GM12875 (cell line): ENCODE data around the gene ADGRG4.
A peak's percentile ranks its signal among the peaks of the same experiment; 100 is the strongest.

ENCODE experiments used
- H3K4me3 ChIP-seq: one replicate; pipeline ENCODE4 v1.5.1; 2011; ENCODE audit warnings: low read depth, low read length, control low read depth
- TF ChIP-seq, protein P1 (sequence below): IDR thresholded peaks from 2 replicates; pipeline ENCODE4 v1.5.1; 2011; ENCODE audit warnings: low read depth, mild to moderate bottlenecking, control low read depth, inconsistent platforms, low read length, moderate library complexity, borderline replicate concordance; ENCODE audit not compliant: insufficient read depth

The ADGRG4 gene

DNA sequence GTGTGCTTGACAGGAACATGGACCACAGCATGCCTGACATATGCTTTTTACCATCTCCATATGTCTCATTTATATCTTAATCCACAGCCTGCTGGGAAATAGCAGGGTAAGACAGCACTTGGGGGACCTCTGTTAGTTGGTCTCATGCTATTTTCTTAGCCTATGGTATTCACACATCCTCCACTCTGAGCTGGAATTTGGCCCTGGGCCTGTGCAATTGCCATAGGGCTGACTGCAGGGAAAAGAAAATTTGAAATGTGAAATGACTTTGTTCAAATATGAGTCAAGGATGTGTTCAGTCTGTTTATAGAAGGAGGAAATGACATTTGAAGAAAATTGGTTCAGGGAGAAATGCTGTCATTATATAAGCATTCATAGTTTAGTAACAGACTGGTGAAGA, 40.0 kb upstream of the ADGRG4 start:
- TF ChIP-seq, protein P1, sequence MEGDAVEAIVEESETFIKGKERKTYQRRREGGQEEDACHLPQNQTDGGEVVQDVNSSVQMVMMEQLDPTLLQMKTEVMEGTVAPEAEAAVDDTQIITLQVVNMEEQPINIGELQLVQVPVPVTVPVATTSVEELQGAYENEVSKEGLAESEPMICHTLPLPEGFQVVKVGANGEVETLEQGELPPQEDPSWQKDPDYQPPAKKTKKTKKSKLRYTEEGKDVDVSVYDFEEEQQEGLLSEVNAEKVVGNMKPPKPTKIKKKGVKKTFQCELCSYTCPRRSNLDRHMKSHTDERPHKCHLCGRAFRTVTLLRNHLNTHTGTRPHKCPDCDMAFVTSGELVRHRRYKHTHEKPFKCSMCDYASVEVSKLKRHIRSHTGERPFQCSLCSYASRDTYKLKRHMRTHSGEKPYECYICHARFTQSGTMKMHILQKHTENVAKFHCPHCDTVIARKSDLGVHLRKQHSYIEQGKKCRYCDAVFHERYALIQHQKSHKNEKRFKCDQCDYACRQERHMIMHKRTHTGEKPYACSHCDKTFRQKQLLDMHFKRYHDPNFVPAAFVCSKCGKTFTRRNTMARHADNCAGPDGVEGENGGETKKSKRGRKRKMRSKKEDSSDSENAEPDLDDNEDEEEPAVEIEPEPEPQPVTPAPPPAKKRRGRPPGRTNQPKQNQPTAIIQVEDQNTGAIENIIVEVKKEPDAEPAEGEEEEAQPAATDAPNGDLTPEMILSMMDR = no peak
- H3K4me3 ChIP-seq = no peak overlapping the region

DNA sequence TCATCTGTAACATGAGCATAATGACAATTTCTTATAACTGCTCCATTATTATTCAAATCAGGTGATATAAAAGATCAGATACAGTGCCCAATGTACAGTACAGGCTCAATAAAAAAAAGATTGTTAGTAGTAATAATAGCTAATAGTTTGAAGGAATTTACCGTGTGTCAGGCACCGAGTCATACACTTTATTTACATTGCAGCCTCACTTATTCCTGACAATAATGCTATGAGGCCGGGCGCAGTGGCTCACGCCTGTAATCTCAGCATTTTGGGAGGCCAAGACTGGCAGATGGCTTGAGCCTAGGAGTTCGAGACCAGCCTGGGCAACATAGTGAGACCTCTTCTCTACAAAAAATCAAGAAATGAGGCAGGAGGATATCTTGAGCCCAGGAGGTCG, 39.4 kb upstream of the ADGRG4 start:
- TF ChIP-seq, protein P1 = no peak
- no peak overlapping the region for H3K4me3 ChIP-seq

DNA sequence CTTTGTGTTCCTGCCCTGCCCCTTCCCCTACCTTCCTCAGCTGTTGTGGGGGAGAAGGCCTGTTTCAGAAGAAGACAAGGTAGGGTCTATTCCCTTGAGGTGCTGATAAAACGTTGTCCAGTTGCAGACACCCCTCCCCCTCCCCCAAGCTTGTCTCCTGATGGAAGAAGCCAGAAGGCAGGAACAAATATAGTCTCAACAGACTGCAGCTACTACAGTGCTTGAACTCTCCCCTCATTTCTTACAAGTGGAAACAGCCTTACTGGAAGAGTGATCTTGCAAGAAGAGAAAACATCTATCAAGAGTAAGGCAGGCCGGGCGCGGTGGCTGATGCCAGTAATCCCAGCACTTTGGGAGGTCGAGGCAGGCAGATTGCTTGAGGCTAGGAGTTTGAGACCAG, 38.5 kb upstream of the ADGRG4 start:
- TF ChIP-seq, protein P1 = no peak
- H3K4me3 ChIP-seq = no peak overlapping the region

DNA sequence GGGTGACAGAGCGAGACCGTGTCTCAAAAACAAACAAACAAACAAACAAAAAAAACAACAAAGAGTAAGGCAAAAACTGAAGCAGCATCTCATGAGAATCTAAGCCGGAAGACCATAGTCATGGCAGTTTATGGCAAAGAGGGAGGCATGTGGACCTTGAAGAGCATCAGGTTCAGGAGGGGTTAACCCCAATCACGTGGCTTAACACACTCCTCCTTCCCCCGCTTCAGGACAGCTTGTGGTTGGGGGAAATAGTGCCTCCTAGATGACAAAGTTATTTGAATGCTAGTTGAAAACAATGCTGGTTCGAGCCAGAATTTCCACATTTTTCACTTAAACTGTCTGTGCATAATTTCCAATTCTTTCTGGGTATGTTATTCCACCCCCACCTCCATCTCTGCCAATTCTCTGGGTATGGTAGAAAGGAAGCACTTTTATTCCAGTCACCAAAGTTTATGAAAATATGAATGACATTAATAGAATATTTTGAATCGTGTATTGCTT, 37.9 kb upstream of the ADGRG4 start:
- no peak overlapping the region for H3K4me3 ChIP-seq
- TF ChIP-seq, protein P1 = no peak

DNA sequence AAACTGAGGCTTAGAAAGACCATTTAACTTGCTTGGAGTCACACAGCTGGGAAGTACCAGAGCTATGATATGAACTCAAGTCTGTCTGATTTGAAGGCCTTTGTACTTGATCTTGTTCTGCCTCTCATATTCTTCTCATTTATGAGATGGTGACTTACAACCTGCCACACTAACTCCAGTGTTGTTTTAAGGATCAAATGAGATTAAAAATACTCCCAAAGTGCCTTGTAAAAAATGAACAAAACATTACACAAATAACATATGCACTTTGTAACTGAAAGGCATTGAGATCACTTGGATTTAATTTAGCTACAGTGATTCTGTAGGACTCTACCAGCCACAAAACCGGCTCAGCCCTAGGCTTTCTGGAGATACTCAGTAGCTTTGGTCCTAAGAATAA, 33.9 kb upstream of the ADGRG4 start:
- no peak overlapping the region for H3K4me3 ChIP-seq
- TF ChIP-seq, protein P1 = no peak

DNA sequence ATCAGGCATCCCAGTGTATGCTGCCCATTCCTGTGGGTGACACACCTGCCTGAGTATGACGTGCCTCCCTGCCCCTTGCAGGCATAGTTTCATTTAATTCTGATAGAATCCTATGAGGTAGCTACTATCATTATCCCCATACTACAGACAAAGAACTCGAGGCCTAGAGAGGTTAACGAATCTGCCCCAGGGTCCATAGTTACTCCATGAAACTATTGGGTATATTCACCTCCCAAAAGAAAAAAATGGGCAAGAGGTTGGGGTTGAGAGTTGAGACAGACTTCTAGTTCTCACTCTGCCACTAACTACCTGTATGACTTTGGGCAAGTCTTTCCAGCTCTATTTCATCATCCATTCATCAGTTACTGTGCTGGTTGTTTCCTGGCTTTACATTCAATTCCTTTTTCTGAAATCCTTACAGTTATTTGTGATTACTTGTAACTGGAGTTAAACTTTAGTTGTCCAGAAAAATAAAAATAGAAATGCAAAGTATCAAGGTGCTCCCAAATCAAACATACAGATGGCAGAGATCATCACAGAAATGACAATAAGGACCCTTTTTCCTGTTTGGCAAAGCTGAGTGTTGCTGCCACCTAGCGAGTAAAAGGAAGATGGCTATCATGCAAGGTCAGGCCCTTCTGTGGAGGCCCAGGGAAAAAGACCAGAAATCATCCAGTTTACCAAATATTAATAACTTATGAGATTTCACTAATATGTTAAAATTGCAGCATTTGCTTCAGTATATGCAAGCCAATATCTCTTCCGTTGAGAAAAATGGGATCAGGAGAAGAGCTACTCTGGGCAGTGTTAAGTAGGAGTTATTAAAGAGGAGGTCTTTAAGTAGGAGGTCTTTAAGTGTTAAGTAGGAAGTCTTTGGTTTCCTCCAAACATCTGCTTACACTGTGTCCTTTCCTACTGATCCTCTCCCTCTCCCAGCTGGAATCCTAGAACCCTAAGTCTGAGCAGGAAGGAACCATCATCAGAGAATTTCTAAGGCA, 32.4 kb upstream of the ADGRG4 start:
- TF ChIP-seq, protein P1 = peak; percentile 74
- H3K4me3 ChIP-seq = no peak overlapping the region

DNA sequence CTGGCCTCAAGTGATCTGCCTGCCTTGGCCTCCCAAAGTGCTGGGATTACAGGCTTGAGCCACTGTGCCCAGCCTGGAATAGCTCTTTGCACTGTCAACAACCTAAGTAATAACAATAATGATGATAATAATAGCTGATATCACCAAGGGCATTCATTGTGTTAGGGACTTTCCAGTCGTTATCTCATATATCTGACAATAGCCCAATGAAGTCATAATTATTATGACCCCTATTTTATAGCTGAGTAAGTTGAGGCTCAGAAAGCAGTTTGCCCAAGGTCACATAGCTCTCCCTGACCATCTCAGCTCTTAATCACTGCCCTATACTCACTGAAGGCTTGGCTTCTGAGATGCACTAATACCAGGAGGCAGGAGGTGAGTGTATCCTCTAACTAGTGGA, 30.8 kb upstream of the ADGRG4 start:
- TF ChIP-seq, protein P1 = no peak
- H3K4me3 ChIP-seq = no peak overlapping the region
